ENCODE measurements around the gene DGKD.

DGKD gene

DNA sequence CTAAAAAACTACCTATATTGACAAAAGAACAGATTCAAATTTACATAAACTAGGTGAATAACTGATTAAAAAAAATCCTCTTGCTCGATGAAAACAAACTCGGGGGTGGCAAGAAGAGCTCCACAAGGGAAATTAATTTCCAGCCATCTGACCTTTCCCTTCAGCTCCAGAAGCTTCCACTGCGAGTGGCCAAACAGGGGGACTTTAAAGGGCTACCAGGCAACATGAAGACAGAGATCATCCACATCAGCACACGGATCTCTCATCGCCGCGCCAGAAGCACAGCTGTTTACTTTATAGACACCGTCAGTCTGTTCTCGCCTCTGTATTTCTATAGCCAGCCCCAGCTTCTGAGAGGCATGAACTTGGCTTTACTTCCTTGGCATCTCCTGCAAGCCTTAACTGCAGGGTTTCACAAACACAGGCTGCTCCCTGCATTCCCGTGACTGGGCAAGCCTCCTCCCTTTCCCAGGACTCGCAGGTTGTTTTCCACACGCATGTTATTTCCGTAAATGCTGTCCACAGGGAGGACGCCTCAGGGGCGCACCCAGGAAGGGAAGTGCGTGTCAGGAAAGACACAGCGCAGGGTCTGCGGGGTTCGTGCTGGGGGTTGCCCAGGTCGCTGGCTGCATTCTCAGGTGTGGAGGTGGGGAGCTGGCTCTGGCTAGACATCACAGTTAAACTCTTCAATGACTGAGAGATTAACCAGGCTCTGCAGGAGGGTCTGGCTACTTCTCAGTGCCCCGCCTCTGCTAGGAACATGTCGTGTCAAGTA is 127.3 kb downstream of the DGKD start:
- DNase-seq: no peak

DNA sequence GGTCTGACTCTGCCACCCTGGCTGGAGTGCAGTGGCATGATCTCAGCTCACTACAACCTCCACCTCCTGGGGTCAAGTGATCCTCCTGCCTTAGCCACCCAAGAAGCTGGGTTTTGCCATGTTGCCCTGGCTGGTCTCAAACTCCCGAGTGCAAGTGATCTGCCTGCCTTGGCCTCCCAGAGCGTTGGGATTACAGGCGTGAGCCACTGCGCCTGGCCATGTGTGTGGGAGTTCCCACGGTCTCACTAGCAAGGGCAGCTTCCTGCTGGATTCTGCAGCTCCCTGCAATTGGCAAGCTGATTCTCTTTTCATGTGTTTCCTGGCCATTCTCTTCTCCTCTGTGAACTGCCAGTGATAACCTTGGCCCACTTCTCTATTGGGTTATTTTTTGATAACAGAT is 128.3 kb downstream of the DGKD start:
- no peak for DNase-seq

GRCh38 chr2:233485726-233486125 is 131.4 kb downstream of the DGKD start:
- no peak for DNase-seq

- DNase-seq: no peak
These were observed 132.1 kb downstream of the DGKD start for GRCh38 chr2:233486357-233486756.

DNA sequence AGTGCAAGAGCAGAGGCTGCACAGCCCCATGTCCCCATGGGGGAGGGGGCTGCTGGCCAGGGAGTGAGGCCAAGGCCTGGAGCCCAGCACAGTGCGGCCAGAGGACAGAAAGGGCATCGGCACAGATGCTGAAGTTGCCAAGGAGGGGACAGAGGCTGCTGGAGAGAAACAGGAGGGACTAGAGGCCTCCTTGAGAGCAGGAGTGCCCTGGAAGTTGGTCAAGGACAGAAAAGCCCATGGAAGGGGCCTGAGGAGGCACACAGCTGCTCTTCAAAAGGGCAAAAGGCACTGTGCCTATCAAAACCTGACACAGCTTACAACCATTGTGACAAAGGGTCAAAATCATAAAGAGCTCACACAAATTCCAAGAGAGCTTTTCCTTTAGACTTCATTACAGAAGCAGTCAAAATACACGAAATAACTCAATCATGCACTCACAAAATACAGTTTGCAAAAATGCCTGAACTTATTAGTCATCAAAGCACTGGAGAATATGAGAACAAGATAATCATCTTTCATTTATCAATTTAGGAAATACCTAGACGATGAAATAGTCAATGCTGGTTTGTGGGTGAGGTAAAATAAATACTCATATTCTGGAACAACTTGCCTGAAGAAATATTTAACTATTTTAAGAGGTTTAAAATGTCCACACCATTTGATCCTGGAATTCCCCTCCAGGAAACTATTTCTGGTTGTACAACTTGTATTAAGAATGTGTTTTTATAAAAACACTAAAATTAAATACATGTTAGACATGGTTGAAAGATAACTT is 132.7 kb downstream of the DGKD start:
- peak; percentile 99 for DNase-seq

DNA sequence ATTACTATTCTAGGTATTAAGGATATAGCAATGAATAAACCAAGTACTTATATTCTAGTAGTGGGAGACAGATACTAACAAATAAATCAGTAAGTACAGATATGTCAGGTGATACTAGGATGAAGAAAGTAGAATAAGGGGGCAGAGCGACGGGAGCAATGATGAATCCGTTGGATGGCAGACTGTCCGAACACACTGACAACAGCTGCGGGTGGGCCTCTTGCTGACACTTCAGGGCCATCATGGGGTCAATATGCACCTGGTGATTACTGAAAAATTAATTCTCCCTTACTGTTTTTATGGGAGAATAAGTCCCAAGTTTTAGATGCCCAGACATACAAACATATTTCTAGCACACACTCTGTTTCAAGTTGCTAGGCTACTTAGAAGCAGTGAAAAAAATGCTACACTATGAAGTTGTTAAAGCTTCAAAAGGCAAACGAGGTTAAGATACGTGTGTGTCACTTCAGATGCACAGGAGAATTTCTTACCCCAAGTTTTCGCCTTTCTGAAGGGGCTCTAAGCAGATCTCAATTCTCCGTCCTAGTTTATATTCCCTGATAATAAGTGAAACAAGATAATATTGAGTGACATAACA is 133.6 kb downstream of the DGKD start:
- DNase-seq: no peak

DNA sequence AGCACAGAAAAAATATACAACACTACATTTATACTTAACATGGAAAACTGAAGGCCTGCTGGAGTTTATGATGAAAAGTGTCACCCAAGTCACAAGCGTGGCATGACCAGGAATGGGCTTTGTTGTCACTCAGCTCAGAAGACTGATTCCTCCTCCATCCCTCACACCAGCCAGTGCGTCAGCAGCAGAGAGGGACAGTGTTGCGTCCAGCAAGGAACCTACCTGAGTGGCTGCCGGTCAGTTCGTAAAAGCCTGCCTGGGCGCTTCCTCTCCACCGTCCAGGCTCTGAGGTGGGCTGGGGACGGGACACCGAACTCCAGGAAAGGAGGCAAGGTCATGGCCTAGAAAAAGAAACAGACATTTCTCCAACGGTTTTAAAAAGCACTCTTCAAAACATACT is 134.8 kb downstream of the DGKD start:
- no peak for DNase-seq

DNA sequence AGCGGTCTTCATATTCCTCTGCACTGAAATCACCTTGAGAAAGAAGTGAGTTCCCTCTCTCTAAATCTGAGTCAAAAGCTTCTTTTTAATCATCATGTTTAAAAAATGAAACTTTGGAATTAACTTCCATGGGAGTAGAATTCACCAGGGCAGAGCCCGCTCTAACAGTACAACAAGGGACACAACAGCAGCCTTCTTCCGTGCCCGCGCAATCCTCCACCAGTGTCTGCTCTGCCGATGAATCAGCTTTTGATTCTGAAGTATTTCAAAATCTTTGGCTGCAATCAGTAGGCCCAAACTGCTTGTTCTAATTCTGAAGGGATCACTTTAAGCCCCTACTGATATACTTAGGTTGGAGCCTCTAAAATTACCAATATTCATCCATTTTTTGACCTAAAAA is 135.4 kb downstream of the DGKD start:
- DNase-seq: no peak

DNA sequence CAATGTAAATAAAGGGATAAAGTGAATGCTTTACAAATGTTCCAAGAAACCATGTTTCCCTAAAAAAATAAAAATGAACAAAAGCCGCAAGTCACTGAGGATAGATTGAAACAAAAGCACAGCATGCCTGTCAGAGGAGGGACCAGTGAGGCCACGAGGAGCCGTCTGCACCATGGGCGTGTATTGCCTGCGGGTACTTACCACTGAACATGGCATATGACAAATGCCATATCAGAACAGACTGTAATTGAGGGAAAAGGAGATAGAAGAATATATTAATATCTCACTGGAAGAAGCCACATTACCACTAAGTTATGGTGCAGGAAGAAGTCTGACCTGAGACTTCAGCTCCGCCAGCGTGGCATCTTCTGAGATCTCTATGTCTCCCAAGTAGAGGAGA is 136.5 kb downstream of the DGKD start:
- DNase-seq: no peak

DNA sequence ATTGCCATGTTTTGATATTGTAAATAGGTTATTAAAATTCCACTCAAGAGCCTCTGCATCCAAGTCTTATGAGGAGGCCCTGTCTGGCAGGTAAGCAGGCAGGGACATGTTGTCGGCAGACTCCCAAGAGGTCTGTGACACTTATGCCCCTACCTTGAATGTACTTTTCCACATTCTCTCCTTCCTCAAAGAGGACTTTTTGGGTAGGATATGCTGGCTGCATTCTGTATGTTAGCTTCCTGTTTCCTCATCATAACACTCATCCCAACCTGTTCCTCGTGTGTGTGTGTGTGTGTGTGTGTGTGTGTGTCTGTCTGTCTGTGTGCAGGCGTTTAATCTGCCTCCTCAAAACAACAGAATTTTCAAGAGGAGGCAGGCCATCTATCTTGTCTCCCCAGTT is 137.0 kb downstream of the DGKD start:
- DNase-seq: no peak

- peak; percentile 49 for DNase-seq
These were observed 137.8 kb downstream of the DGKD start for GRCh38 chr2:233492078-233492477.

DNA sequence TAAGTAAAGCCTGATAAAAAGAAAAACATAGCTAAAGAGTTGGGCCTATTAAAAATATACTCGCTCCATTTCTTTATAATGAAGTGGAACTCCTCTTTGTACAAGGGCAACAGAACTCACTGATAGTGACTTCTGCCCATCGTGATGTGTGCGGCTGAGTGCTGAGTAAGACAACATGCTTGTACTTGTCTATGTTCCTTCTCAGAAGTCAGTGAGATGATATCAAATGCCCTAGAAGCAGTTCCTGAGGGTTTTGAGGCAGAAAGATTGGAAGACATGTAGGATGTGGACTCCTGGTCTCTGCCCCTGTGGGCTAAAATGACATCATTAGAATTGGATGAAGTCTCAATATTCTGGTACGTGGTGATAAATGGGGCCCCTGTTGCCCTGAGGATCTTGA is 138.5 kb downstream of the DGKD start:
- no peak for DNase-seq

GRCh38 chr2:233495503-233496496 is 141.5 kb downstream of the DGKD start:
- DNase-seq: no peak

DNA sequence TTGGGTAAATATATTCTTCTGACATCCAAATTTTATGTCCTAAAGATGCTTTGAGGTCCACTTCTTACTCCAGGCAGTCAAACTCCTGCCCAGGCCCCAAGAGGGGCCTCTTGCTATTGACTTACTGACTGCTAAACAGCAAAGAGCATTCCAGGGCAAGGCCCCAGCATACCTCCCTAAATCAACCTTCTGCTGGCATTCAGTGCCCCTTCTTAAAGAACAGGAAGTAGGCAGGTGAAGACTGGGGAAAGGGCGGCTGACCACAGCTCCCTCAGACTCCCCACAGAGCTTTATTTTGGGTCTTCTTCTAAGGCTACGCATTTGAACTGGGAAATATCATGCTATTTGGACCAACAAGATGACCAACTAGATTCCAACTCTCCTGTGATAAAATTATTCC is 143.4 kb downstream of the DGKD start:
- no peak for DNase-seq

GRCh38 chr2:233498126-233498525 is 143.8 kb downstream of the DGKD start:
- DNase-seq: no peak

GRCh38 chr2:233499928-233500327 is 145.6 kb downstream of the DGKD start:
- no peak for DNase-seq

GRCh38 chr2:233501198-233502076 is 147.1 kb downstream of the DGKD start:
- no peak for DNase-seq

GRCh38 chr2:233503481-233503880 is 149.2 kb downstream of the DGKD start:
- DNase-seq: no peak

- DNase-seq: no peak
These were observed 149.8 kb downstream of the DGKD start for GRCh38 chr2:233503947-233504637.

DNA sequence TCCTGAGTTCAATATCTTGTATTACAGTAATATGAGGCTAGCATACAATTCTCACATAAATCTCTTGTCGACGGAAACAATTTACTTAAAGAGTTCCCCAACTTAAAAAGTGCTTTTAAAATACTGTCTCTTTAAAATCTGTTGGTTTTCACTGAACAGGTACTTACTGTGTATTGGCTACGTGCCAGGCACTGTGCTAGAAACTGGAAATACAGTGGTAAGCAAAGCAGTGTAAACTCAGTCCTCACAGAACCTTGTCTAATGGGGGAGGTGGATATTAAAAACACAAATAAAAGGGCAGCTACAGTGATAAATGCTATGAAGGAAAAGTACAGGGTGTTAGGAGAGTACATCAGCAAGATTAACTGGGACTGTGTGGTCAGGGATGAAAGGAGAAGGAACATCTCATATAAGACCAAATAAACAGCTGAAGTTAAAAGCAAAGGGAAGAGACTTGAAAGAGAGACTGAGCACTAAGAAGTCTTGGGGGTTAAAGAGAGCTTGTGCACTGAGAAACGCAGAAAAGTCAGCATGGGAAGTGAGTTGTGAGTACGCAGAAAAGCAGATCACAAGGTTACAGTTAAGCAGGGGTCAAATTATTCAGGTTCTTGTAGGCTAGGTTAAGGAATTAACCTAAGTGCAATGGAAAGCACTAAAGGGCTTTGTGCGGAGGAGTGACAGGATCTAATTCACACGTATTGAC is 159.8 kb downstream of the DGKD start:
- no peak for DNase-seq

Measured in kidney glomerular epithelial cell (primary cell).